SJCRH30 (cell line): ENCODE data around the gene FOXA2. TPM values are rescaled to one million over a fixed set of nuclear protein-coding genes. Genes with fewer than 3 reads are reported as not detected.
A peak's percentile ranks its signal among the peaks of the same experiment; 100 is the strongest.

Experiments used
- DNase-seq, 2 experiments: peaks; one replicate each; pipeline ENCODE4 v3.0.0-alpha.2; 2015 to 2020
- H3K27ac ChIP-seq: fragments of 250-450 bp; sonication (Bioruptor Pico); 2 replicates; pipeline ENCODE4 v1.5.1; 2020; ENCODE audit warnings: mild to moderate bottlenecking, moderate library complexity
- H3K27me3 ChIP-seq: fragments of 250-450 bp; sonication (Bioruptor Pico); 2 replicates; pipeline ENCODE4 v1.5.1; 2020; ENCODE audit warnings: mild to moderate bottlenecking, moderate library complexity
- H3K36me3 ChIP-seq: fragments of 250-450 bp; sonication (Bioruptor Pico); 2 replicates; pipeline ENCODE4 v1.5.1; 2020; ENCODE audit warnings: mild to moderate bottlenecking, moderate library complexity
- H3K4me1 ChIP-seq: fragments of 250-450 bp; sonication (Bioruptor Pico); 2 replicates; pipeline ENCODE4 v1.5.1; 2020; ENCODE audit warnings: mild to moderate bottlenecking, moderate library complexity
- H3K4me3 ChIP-seq: fragments of 250-450 bp; sonication (Bioruptor Pico); 2 replicates; pipeline ENCODE4 v1.5.1; 2020; ENCODE audit warnings: mild to moderate bottlenecking, moderate library complexity
- H3K9me3 ChIP-seq: fragments of 250-450 bp; sonication (Bioruptor Pico); replicated peaks from 2 replicates; pipeline ENCODE4 v1.5.1; 2020; ENCODE audit warnings: mild to moderate bottlenecking, moderate library complexity
- total RNA-seq: library from RNA; depleted of rRNA; stranded (reverse); fragments of >200 nt; shearing (Covaris generic); gene quantifications from 2 replicates; pipeline ENCODE4 v1.2.3, GENCODE V29; 2014

FOXA2 gene
- total RNA-seq, 1 experiment from 2014 or later: 2.7 TPM

DNA sequence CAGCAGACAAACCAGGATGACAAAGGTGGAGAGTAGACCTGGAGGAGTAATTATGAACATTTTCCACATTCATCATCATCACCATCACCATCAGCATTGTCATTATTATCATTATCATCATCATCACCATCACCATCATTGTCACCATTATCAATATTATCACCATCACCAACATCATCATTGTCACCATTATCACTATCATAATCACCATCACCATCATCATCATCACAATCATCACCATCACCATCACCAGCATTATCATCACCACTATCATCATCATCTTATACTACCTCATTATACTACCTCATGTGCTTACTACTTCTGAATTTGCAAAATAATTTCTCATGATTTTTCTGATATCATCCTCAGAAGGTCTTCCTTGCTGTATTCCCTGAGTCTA, 39.3 kb downstream of the FOXA2 start:
- peaks cover 5% of the 10 kb centered on the region; the same call in 1 of the 2 replicates for H3K9me3 ChIP-seq
- H3K4me1 ChIP-seq: no peaks in the 10 kb centered on the region
- H3K27ac ChIP-seq: no peak overlapping the region
- H3K36me3 ChIP-seq: no peaks in the 10 kb centered on the region
- no peak overlapping the region for H3K4me3 ChIP-seq
- no peak for DNase-seq
- H3K27me3 ChIP-seq: no peaks in the 10 kb centered on the region

GRCh38 chr20:22544462-22544861, 39.9 kb downstream of the FOXA2 start:
- no peak overlapping the region for H3K4me3 ChIP-seq
- DNase-seq: no peak
- peaks cover 5% of the 10 kb centered on the region; the same call in 1 of the 2 replicates for H3K9me3 ChIP-seq
- no peaks in the 10 kb centered on the region for H3K36me3 ChIP-seq
- no peaks in the 10 kb centered on the region for H3K4me1 ChIP-seq
- no peaks in the 10 kb centered on the region for H3K27me3 ChIP-seq
- H3K27ac ChIP-seq: no peak overlapping the region

GRCh38 chr20:22542427-22542826, 41.9 kb downstream of the FOXA2 start:
- Histone ChIP-seq H3K36me3 (no peaks in the 10 kb centered on the region), H3K27me3 (no peaks in the 10 kb centered on the region), H3K27ac (no peak overlapping the region), H3K9me3 (peaks cover 5% of the 10 kb centered on the region; the same call in 1 of the 2 replicates), H3K4me3 (no peak overlapping the region), H3K4me1 (no peaks in the 10 kb centered on the region)
- DNase-seq: no peak

DNA sequence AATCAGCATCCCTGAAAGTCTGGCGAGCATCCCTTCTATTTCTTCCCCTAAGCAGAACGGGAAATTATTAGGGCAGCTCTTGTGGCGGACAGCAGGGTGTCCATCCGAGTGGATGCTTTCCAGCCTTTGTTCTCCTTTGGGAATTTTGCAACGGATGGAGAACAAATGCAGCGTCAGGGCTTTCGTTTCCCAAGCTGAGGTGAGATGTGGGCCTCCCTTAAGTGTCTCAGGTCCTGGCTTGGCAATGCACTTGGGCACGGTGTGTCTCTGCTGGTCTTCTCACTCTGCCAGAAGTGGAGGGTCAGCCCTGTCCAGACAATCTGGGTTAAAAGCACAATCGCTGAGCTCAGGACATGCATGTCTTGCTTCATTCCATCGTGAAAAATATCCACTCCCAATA, 43.5 kb downstream of the FOXA2 start:
- H3K4me3 ChIP-seq: no peak overlapping the region
- no peak for DNase-seq
- H3K27ac ChIP-seq: no peak overlapping the region
- no peaks in the 10 kb centered on the region for H3K4me1 ChIP-seq
- no peaks in the 10 kb centered on the region for H3K36me3 ChIP-seq
- peaks cover 5% of the 10 kb centered on the region; the same call in 1 of the 2 replicates for H3K9me3 ChIP-seq
- no peaks in the 10 kb centered on the region for H3K27me3 ChIP-seq

DNA sequence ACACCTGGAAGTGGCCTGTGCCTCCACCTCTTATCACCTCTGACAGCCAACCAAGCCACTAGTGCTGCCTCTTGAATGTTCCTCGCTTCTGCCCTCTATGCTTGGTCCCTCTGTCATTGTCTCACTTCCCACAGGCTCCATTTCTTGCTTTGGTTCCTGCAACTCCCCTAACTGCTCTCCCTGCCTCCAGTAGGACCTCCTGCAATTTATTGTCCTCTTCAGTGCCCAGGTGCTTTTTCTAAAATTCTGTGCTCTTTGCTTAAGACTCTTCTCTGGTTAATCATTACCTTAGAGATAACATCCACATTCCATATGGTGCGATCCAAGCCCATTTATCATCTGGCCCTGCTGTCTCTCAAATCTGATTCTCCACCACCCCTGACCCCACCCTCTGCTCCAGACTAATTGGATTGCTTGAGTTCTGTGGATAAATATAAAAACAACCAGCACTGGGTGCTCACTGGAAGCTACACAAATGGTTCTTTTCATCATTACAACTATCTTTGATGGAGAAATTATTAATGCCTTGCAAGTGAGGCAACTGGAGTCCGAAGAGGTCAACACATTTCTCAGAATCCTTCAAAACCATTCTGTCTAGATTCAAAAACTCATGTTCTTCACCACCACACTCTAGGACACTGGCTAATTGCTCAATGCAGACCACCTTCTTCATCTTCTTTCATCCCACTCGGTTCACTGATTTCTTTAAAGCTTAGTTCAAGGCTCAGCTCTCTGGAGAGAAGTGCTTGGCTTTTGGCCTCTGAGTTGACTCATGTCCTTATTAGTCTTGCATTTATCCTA, 47.2 kb downstream of the FOXA2 start:
- no peaks in the 10 kb centered on the region for H3K9me3 ChIP-seq
- DNase-seq: no peak
- no peak overlapping the region for H3K4me3 ChIP-seq
- H3K36me3 ChIP-seq: no peaks in the 10 kb centered on the region
- H3K4me1 ChIP-seq: no peaks in the 10 kb centered on the region
- H3K27me3 ChIP-seq: no peaks in the 10 kb centered on the region
- no peak overlapping the region for H3K27ac ChIP-seq

DNA sequence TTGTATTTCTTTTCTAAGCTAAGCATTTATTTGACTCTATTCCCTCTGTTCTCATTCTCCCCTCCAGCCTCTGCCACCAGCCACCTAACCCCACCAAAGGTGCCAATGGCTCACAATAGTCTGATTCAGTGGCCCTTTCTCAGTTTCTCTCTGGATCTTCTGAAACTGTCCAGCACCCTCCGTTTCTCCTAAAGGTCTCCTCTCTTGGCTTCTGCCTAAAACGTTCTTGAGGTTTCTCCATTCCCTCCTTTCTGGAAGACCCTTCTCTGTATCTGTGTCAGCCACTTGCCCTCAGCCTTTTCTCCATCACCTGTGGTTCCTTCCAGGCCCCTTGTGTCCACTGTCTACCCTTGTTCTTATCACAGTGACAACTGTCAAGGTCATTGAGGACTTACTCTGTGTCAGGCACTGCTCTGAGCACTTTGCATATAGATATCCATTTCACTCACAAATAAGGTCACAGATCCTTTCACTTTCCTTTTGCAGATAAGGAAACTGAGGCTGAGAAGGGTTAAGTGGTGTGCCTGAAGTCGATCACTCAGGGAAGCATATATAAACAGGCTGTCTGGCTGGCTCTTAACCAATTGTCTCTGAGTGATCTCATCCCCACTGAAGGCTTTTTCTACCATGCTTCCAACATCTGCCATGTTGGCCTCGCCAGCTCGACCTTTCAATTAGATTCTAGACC, 48.1 kb downstream of the FOXA2 start:
- Histone ChIP-seq H3K4me3 (no peak overlapping the region), H3K27ac (no peak overlapping the region), H3K27me3 (no peaks in the 10 kb centered on the region), H3K36me3 (no peaks in the 10 kb centered on the region), H3K4me1 (no peaks in the 10 kb centered on the region), H3K9me3 (no peaks in the 10 kb centered on the region)
- DNase-seq: no peak

GRCh38 chr20:22535483-22535882, 48.9 kb downstream of the FOXA2 start:
- no peak for DNase-seq
- no peaks in the 10 kb centered on the region for H3K4me1 ChIP-seq
- no peak overlapping the region for H3K27ac ChIP-seq

DNA sequence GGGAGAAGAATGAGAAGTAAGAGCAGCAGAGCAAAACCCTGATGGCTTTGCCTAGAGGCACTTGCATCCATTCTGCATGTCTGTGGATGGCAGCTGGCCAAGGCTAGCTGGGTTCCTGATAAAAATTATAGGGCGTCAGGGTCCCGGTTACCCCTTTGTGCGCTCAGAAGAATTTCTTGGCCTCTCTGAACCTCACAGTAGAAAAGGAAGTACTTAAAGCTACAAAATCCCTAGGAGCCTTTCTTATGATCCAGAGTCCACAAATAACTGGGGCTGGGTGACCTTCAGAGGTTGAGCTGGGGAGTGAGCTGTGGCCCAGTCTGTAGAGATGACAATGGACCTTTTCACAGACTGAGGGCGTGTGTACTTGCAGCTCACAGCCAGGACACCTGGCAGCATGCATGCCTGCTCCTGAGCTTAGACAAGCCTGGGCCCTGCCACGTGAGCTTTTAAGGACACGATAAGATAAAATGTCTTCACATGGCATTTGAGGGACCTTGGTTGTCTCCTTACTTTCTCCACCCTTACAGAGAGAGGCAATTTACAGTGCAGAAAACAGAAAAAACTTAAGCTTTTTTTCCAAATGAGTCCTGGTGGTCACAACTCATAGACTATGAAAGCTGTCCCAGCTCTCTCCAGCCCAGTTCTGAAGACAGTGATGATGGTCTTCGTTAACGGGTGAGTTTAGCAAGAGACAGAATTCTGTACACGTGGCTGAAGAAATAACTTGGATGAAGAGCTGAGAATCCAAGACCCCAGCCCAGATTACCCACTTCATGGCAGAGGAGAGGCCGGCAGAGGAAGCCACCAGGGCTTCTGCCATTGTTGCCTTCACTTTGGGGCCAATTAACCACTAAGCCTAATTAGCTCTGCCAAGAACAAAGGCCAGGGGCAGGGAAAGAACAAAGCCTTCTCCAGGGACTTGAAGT, 50.3 kb downstream of the FOXA2 start:
- Histone ChIP-seq H3K27ac (no peak overlapping the region), H3K9me3 (no peaks in the 10 kb centered on the region), H3K4me1 (no peaks in the 10 kb centered on the region), H3K4me3 (no peak overlapping the region), H3K27me3 (no peaks in the 10 kb centered on the region), H3K36me3 (no peaks in the 10 kb centered on the region)
- peak in 1 of 2 experiments; percentile 17 for DNase-seq

More at GRCh38 chr20:22535483-22535882, 48.9 kb downstream of the FOXA2 start:
- H3K9me3 ChIP-seq: no peaks in the 10 kb centered on the region
- no peak overlapping the region for H3K4me3 ChIP-seq
- H3K27me3 ChIP-seq: no peaks in the 10 kb centered on the region
- no peaks in the 10 kb centered on the region for H3K36me3 ChIP-seq

DNA sequence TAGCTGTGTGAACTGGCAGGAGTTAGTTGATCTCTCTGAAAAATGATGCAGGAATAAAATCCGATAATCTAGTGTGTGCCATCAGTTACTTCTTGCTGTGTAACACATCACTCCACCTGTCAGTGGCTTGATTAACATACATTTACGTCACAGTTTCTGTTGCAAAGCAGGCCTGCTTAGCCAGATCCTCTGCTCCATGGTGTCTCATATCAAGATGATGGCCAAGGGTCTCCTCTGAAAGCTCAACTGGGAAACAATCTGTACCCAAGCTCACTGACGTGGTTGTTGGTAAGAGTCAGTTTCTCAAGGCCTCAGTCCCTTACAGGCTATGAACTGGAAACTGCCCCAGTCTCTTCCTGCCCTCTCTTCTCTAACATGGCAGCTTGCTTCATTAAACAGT, 51.8 kb downstream of the FOXA2 start:
- H3K27me3 ChIP-seq: no peaks in the 10 kb centered on the region
- no peak overlapping the region for H3K4me3 ChIP-seq
- DNase-seq: no peak
- no peaks in the 10 kb centered on the region for H3K9me3 ChIP-seq
- no peak overlapping the region for H3K27ac ChIP-seq
- H3K36me3 ChIP-seq: no peaks in the 10 kb centered on the region
- no peaks in the 10 kb centered on the region for H3K4me1 ChIP-seq

GRCh38 chr20:22531756-22532155, 52.6 kb downstream of the FOXA2 start:
- DNase-seq: no peak
- Histone ChIP-seq H3K9me3 (no peaks in the 10 kb centered on the region), H3K27me3 (no peaks in the 10 kb centered on the region), H3K36me3 (no peaks in the 10 kb centered on the region), H3K27ac (no peak overlapping the region), H3K4me3 (no peak overlapping the region), H3K4me1 (no peaks in the 10 kb centered on the region)

DNA sequence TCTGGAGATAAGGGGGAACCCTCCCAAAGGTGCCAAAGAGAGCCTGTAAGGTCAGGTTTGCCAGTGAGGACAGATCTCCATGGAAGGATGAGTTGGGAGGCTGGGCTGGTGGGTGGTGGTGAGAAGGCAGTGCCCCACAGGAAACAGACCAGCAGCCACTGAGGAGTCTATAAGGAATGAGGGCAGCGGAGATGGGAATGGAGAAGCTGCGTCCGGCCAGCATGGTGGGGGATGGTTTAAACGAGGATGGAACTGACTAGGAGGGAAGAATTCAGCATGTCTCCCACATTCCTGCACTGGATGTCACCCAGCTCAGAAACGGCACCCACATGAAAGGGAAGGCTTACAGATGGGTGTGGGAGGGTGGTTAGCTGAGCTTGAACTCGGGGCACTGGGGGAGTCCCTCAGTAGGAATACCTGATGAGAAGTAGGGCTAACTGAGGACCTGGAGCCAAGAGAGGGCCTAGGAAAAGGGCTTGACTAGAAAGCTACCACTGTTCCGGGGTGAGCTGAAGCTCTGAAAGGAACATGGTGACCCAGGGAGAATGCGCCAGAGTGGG, 53.2 kb downstream of the FOXA2 start:
- DNase-seq: no peak
- Histone ChIP-seq H3K27me3 (no peaks in the 10 kb centered on the region), H3K36me3 (no peaks in the 10 kb centered on the region), H3K4me3 (no peak overlapping the region), H3K4me1 (no peaks in the 10 kb centered on the region), H3K27ac (no peak overlapping the region), H3K9me3 (no peaks in the 10 kb centered on the region)
